ENCODE measurements around the gene CNOT8. TPM values are rescaled to one million over a fixed set of nuclear protein-coding genes. Genes with fewer than 3 reads are reported as not detected.

The CNOT8 gene
- total RNA-seq, 1 experiment from 2014 or later, result 45.6 TPM

DNA sequence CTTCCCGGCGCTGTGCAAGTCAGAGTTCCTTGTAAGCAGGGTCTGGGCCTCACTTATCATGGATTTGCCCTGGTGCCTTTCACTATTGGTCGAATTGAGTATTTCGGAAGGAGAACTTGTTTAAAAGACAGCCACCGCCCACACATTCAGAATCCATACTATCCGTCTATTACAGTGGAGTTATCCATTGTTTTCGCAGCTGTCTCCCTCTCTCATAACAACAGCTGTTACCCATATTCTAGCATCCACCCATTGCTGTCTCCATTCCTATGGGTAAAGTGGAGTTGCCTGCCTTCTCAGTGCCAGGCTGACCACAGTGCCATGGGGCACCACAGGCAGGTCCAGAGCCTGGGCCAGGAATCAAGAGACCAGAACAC is 28.2 kb upstream of the CNOT8 start:
- no peak for DNase-seq
- Histone ChIP-seq H3K23me2 (ENCODE audit: insufficient read length, low read depth, low read length, poor library complexity, severe bottlenecking) (no peaks in the 10 kb centered on the region), H3K4me1 (ENCODE audit: insufficient read depth, low read length) (no peaks in the 10 kb centered on the region), H2AK5ac (ENCODE audit: insufficient read length, low read length) (no peak overlapping the region), H2BK120ac (ENCODE audit: low read depth, low read length, poor library complexity, severe bottlenecking) (no peak overlapping the region), H3K23ac (ENCODE audit: insufficient read length, low read depth, low read length) (no peak overlapping the region), H2BK15ac (ENCODE audit: low read depth, low read length) (no peak overlapping the region), H2BK5ac (ENCODE audit: insufficient read length, low read length) (no peak overlapping the region), H4K8ac (replicated peaks; ENCODE audit: insufficient read length, low read depth, low read length) (no peak overlapping the region), H3K56ac (ENCODE audit: insufficient read length, low read depth, low read length) (no peak overlapping the region), H3K4me2 (ENCODE audit: insufficient read depth, insufficient read length, low read length) (no peak overlapping the region), H3K27ac (ENCODE audit: insufficient read length, low read depth, low read length) (no peak overlapping the region), H3K18ac (ENCODE audit: insufficient read length, low read depth, low read length) (no peak overlapping the region), H3K9me3 (ENCODE audit: control insufficient read depth, low read depth, low read length) (no peaks in the 10 kb centered on the region), H3K9ac (ENCODE audit: extremely low read depth, insufficient read length, low read length) (no peak overlapping the region), H4K20me1 (ENCODE audit: control insufficient read depth, insufficient read depth, insufficient read length) (no peaks in the 10 kb centered on the region), H3K79me2 (ENCODE audit: insufficient read depth, low read length) (no peaks in the 10 kb centered on the region), H2BK20ac (ENCODE audit: low read depth, low read length, poor library complexity, severe bottlenecking) (no peak overlapping the region), H2BK12ac (ENCODE audit: insufficient read length, low read depth, low read length) (no peak overlapping the region), H3K4ac (ENCODE audit: low read depth, low read length) (no peak overlapping the region), H3K27me3 (ENCODE audit: insufficient read depth, low read length) (no peaks in the 10 kb centered on the region), H3K14ac (ENCODE audit: insufficient read depth, low read length) (no peak overlapping the region; the same call in 1 of the 2 replicates), H4K91ac (ENCODE audit: insufficient read length, low read depth, low read length) (no peak overlapping the region), H3K79me1 (ENCODE audit: insufficient read depth, low read depth, low read length, poor library complexity, severe bottlenecking) (no peaks in the 10 kb centered on the region), H3T11ph (ENCODE audit: low read length) (no peak overlapping the region), H2AFZ (ENCODE audit: low read length) (no peak overlapping the region), H4K5ac (ENCODE audit: insufficient read length, low read depth, low read length) (no peak overlapping the region)
- peaks cover 2 to 40% (median 26%) of the 10 kb centered on the region in 3 experiments; a peak in 5 of 7 replicates for H3K36me3 Mint-ChIP-seq (ENCODE audit: insufficient read depth in 1 of 3, low read depth in 3 of 3)
- peaks cover 6% of the 10 kb centered on the region in 2 experiments for H3K4me1 Mint-ChIP-seq
- H3K4me3 Mint-ChIP-seq, result no peak overlapping the region
- H3K27me3 Mint-ChIP-seq (ENCODE audit: low read depth), result no peaks in the 10 kb centered on the region
- H3K27ac Mint-ChIP-seq, result no peak overlapping the region; a peak in 1 of 7 replicates
- WGBS (ENCODE audit: extremely low coverage, insufficient read length, low lambda C conversion rate), result no CpG with 5 or more reads among the region's 7 CpGs
- H3K9me3 Mint-ChIP-seq, result no peaks in the 10 kb centered on the region; a peak in 1 of 5 replicates
- TF ChIP-seq, protein P1, sequence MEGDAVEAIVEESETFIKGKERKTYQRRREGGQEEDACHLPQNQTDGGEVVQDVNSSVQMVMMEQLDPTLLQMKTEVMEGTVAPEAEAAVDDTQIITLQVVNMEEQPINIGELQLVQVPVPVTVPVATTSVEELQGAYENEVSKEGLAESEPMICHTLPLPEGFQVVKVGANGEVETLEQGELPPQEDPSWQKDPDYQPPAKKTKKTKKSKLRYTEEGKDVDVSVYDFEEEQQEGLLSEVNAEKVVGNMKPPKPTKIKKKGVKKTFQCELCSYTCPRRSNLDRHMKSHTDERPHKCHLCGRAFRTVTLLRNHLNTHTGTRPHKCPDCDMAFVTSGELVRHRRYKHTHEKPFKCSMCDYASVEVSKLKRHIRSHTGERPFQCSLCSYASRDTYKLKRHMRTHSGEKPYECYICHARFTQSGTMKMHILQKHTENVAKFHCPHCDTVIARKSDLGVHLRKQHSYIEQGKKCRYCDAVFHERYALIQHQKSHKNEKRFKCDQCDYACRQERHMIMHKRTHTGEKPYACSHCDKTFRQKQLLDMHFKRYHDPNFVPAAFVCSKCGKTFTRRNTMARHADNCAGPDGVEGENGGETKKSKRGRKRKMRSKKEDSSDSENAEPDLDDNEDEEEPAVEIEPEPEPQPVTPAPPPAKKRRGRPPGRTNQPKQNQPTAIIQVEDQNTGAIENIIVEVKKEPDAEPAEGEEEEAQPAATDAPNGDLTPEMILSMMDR (conservative IDR thresholded peaks at IDR 0.05), result no peak
